LNCAP (cell line): Measurements from ENCODE around the gene PFDN1.

Experiments
- CTCF ChIP-seq: fragments of 450-650 bp; IDR thresholded peaks from 2 replicates; pipeline ENCODE4 v1.5.1; 2017; ENCODE audit warnings: mild to moderate bottlenecking

The PFDN1 gene

GRCh38 chr5:140275837-140276236 lies 27.1 kb downstream of the PFDN1 start:
- no peak for TF ChIP-seq CTCF

- TF ChIP-seq CTCF: no peak
Observed at GRCh38 chr5:140273401-140273877, 29.5 kb downstream of the PFDN1 start.

- no peak for TF ChIP-seq CTCF
Observed at GRCh38 chr5:140270008-140270407, 32.9 kb downstream of the PFDN1 start.

GRCh38 chr5:140267559-140268018 lies 35.3 kb downstream of the PFDN1 start:
- TF ChIP-seq CTCF: no peak

- TF ChIP-seq CTCF: no peak
Observed at GRCh38 chr5:140267201-140267540, 35.7 kb downstream of the PFDN1 start.

GRCh38 chr5:140266471-140267200 lies 36.3 kb downstream of the PFDN1 start:
- no peak for TF ChIP-seq CTCF

- TF ChIP-seq CTCF: no peak
Observed at GRCh38 chr5:140265845-140266244, 37.1 kb downstream of the PFDN1 start.

- TF ChIP-seq CTCF: no peak
Observed at GRCh38 chr5:140262839-140263238, 40.1 kb downstream of the PFDN1 start.
